Activated CD8-positive, alpha-beta memory T cell treated with anti-CD3 and anti-CD28 coated beads for 36 hours (primary cell): Measurements from ENCODE around the gene ARHGEF1. TPM values are rescaled to one million over a fixed set of nuclear protein-coding genes. Genes with fewer than 3 reads are reported as not detected.

ENCODE experiments used
- CTCF ChIA-PET: fragments of 350-600 bp; sonication (Branson Sonifier 250); formaldehyde crosslinking; loops from one replicate; lab custom pipeline; 2021; ENCODE audit warnings: antibody characterized with exemption; lab: Charles Lee
- POLR2A ChIA-PET: fragments of 350-600 bp; sonication (Branson Sonifier 250); formaldehyde crosslinking; loops from one replicate; lab custom pipeline; 2021; ENCODE audit warnings: antibody characterized with exemption; lab: Charles Lee
- total RNA-seq, 2 experiments: library from RNA; stranded (reverse); gene quantifications; one replicate each; pipeline ENCODE4 v1.2.3, GENCODE V29; 2021

ARHGEF1 gene
- total RNA-seq, 2 experiments from 2014 or later: 294 to 297 TPM

GRCh38 chr19:41860419-41861115, 22.4 kb upstream of the ARHGEF1 start:
- ChIA-PET POLR2A (interaction anchor here (0.5 to 2.8 kb wide), 8 partner anchors 11 to 99 kb away, joined by 3 to 62 read pairs (median 8); partner anchors contain the start of gene RABAC1), CTCF (interaction anchor here (0.8 to 2.8 kb wide), 17 partner anchors 8 to 99 kb away, joined by 3 to 36 read pairs (median 5); partner anchors contain the start of gene RABAC1)

- ChIA-PET POLR2A (interaction anchor here (0.5 to 2.8 kb wide), 7 partner anchors 10 to 98 kb away, joined by 3 to 62 read pairs (median 6); partner anchors contain the start of gene RABAC1), CTCF (interaction anchor here (0.9 to 2.8 kb wide), 9 partner anchors 10 to 98 kb away, joined by 3 to 36 read pairs (median 4); partner anchors contain the start of gene RABAC1)
Measured at GRCh38 chr19:41861116-41861768, 21.7 kb upstream of the ARHGEF1 start.

GRCh38 chr19:41861846-41862245, 21.1 kb upstream of the ARHGEF1 start:
- ChIA-PET CTCF (interaction anchor here (1.0 to 2.8 kb wide), 5 partner anchors 11 to 84 kb away, joined by 3 to 36 read pairs (median 4); no protein-coding TSS in a partner anchor), POLR2A (interaction anchor here (0.6 to 2.8 kb wide), 4 partner anchors 9 to 68 kb away, joined by 4 to 62 read pairs (median 10); no protein-coding TSS in a partner anchor)

- POLR2A ChIA-PET: interaction anchor here (0.6 to 1.5 kb wide), 4 partner anchors 9 to 1663 kb away, joined by 3 to 12 read pairs (median 4); partner anchors contain the start of gene CD79A
- CTCF ChIA-PET: interaction anchor here (0.9 to 1.9 kb wide), 4 partner anchors 11 to 96 kb away, joined by 3 to 8 read pairs (median 4); no protein-coding TSS in a partner anchor
Measured at GRCh38 chr19:41862445-41862986, 20.5 kb upstream of the ARHGEF1 start.

GRCh38 chr19:41863209-41863931, 19.6 kb upstream of the ARHGEF1 start:
- ChIA-PET POLR2A (interaction anchor here (0.6 to 2.3 kb wide), 8 partner anchors 8 to 1663 kb away, joined by 3 to 12 read pairs (median 5); partner anchors contain the start of gene CD79A), CTCF (interaction anchor here (0.9 to 1.9 kb wide), 3 partner anchors 10 to 95 kb away, joined by 3 to 8 read pairs (median 4); no protein-coding TSS in a partner anchor)

- ChIA-PET POLR2A (interaction anchor here (0.6 to 2.3 kb wide), 5 partner anchors 11 to 533 kb away, joined by 4 to 8 read pairs (median 6); no protein-coding TSS in a partner anchor), CTCF (interaction anchor here (1.3 to 1.6 kb wide), 4 partner anchors 9 to 92 kb away, joined by 3 to 9 read pairs (median 4); no protein-coding TSS in a partner anchor)
Measured at GRCh38 chr19:41864374-41864773, 18.6 kb upstream of the ARHGEF1 start.

GRCh38 chr19:41866284-41866683, 16.7 kb upstream of the ARHGEF1 start:
- POLR2A ChIA-PET: interaction anchor here (1.2 to 2.5 kb wide), 2 partner anchors 10 to 20 kb away, joined by 14 to 20 read pairs; no protein-coding TSS in a partner anchor
- CTCF ChIA-PET: interaction anchor here (1.2 to 2.0 kb wide), 2 partner anchors 19 to 92 kb away, joined by 3 to 5 read pairs; partner anchors contain the start of gene RABAC1

- ChIA-PET POLR2A (interaction anchor here (0.6 to 6.7 kb wide), 3 partner anchors 8 to 19 kb away, joined by 3 to 62 read pairs (median 18); partner anchors contain the start of gene RPS19), CTCF (interaction anchor here (0.5 to 1.6 kb wide), 5 partner anchors 8 to 95 kb away, joined by 3 to 6 read pairs (median 4); partner anchors contain the start of gene RPS19)
Measured at GRCh38 chr19:41868120-41868988, 14.6 kb upstream of the ARHGEF1 start.

- POLR2A ChIA-PET: interaction anchor here (0.6 to 6.7 kb wide), 3 partner anchors 9 to 18 kb away, joined by 3 to 62 read pairs (median 18); partner anchors contain the start of gene RPS19
- CTCF ChIA-PET: interaction anchor here (0.6 to 1.6 kb wide), 4 partner anchors 9 to 94 kb away, joined by 3 to 6 read pairs (median 4); partner anchors contain the start of gene RPS19
Measured at GRCh38 chr19:41868989-41869300, 14.0 kb upstream of the ARHGEF1 start.

GRCh38 chr19:41869374-41869955, 13.5 kb upstream of the ARHGEF1 start:
- ChIA-PET POLR2A (interaction anchor here (6.7 kb wide), 1 partner anchor 9 kb away, joined by 62 read pairs; the partner anchor contains the start of gene RPS19), CTCF (interaction anchor here (1.2 to 6.0 kb wide), 4 partner anchors 9 to 82 kb away, joined by 3 to 36 read pairs (median 16); partner anchors contain the start of gene RPS19)

GRCh38 chr19:41870401-41870873, 12.5 kb upstream of the ARHGEF1 start:
- ChIA-PET POLR2A (interaction anchor here (0.6 to 6.7 kb wide), 5 partner anchors 10 to 75 kb away, joined by 3 to 62 read pairs (median 6); partner anchors contain the start of gene RPS19), CTCF (interaction anchor here (0.5 to 6.0 kb wide), 11 partner anchors 10 to 422 kb away, joined by 3 to 36 read pairs (median 4); partner anchors contain the start of genes ARHGEF1 and RPS19)

- ChIA-PET POLR2A (interaction anchor here (0.6 to 6.7 kb wide), 8 partner anchors 9 to 79 kb away, joined by 4 to 62 read pairs (median 6); partner anchors contain the start of gene RPS19), CTCF (interaction anchor here (0.9 to 6.0 kb wide), 8 partner anchors 10 to 85 kb away, joined by 4 to 36 read pairs (median 17); partner anchors contain the start of gene RPS19)
Measured at GRCh38 chr19:41871573-41872383, 11.2 kb upstream of the ARHGEF1 start.

GRCh38 chr19:41872384-41872774, 10.6 kb upstream of the ARHGEF1 start:
- CTCF ChIA-PET: interaction anchor here (0.7 to 6.0 kb wide), 14 partner anchors 8 to 85 kb away, joined by 3 to 36 read pairs (median 10); partner anchors contain the start of genes ARHGEF1 and RPS19
- POLR2A ChIA-PET: interaction anchor here (1.2 to 6.7 kb wide), 4 partner anchors 10 to 73 kb away, joined by 4 to 62 read pairs (median 18); partner anchors contain the start of gene RPS19
